Gastrocnemius medialis (tissue), 4 donors: Measurements from ENCODE around the gene DNAI4.

Experiments
- POLR2A ChIP-seq, 2 donors: fragments of 450-650 bp; IDR thresholded peaks; one replicate each; pipeline ENCODE4 v1.6.1; 2017; ENCODE audit warnings: antibody characterized with exemption in 2 of 2, mild to moderate bottlenecking in 2 of 2, moderate library complexity in 2 of 2
- TF ChIP-seq, protein P1 (sequence below), 5 experiments: fragments of 450-650 bp in 3 of 5; fragments of 200-600 bp in 2 of 5; sonication (generic) in 2 of 5; IDR thresholded peaks in 4 of 5; conservative IDR thresholded peaks in 1 of 5; 1 replicate in 4 of 5; 2 replicates in 1 of 5; pipeline ENCODE4 v1.5.1; 2016 to 2019; ENCODE audit warnings: antibody characterized with exemption in 5 of 5, mild to moderate bottlenecking in 3 of 5, moderate library complexity in 3 of 5

GRCh38 chr1:66954208-66954607, 29.6 kb upstream of the DNAI4 start:
- TF ChIP-seq, protein P1, sequence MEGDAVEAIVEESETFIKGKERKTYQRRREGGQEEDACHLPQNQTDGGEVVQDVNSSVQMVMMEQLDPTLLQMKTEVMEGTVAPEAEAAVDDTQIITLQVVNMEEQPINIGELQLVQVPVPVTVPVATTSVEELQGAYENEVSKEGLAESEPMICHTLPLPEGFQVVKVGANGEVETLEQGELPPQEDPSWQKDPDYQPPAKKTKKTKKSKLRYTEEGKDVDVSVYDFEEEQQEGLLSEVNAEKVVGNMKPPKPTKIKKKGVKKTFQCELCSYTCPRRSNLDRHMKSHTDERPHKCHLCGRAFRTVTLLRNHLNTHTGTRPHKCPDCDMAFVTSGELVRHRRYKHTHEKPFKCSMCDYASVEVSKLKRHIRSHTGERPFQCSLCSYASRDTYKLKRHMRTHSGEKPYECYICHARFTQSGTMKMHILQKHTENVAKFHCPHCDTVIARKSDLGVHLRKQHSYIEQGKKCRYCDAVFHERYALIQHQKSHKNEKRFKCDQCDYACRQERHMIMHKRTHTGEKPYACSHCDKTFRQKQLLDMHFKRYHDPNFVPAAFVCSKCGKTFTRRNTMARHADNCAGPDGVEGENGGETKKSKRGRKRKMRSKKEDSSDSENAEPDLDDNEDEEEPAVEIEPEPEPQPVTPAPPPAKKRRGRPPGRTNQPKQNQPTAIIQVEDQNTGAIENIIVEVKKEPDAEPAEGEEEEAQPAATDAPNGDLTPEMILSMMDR (IDR thresholded peaks at IDR 0.05 in 4 of 5, conservative IDR thresholded peaks at IDR 0.05 in 1 of 5), result no peak
- no peak for TF ChIP-seq POLR2A (IDR thresholded peaks at IDR 0.05)
